Measurements from ENCODE around the gene SLC10A7. TPM values are rescaled to one million over a fixed set of nuclear protein-coding genes. Genes with fewer than 3 reads are reported as not detected.

Gene SLC10A7
- total and polyA plus RNA-seq, 2 donors (not counting 1 experiment from before 2014, with no cell fraction given) = 7.4 to 12.6 TPM

DNA sequence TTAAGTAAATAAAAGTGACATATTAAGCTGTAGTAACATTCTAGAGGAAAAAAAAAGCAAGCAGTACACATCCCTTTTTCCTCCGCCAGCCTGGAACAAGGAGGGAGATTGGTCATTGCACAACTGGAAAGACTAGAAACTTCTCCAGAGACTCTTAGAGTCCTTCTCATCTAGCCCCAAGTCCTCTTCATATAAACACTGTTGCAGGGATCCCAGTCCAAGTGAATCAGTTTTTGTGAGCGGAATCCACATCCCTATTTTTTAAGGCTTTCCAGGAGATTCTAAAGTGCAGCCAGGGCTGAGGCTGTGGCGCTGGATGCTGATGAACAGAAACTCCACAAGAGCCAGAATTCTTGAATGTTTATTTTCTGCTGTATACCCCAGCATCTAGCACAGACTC, 283.6 kb downstream of the SLC10A7 start:
- no peak for TF ChIP-seq EZH2 (IDR thresholded peaks at IDR 0.05; ENCODE audit: low read length, missing control alignments)
- TF ChIP-seq, protein P1, sequence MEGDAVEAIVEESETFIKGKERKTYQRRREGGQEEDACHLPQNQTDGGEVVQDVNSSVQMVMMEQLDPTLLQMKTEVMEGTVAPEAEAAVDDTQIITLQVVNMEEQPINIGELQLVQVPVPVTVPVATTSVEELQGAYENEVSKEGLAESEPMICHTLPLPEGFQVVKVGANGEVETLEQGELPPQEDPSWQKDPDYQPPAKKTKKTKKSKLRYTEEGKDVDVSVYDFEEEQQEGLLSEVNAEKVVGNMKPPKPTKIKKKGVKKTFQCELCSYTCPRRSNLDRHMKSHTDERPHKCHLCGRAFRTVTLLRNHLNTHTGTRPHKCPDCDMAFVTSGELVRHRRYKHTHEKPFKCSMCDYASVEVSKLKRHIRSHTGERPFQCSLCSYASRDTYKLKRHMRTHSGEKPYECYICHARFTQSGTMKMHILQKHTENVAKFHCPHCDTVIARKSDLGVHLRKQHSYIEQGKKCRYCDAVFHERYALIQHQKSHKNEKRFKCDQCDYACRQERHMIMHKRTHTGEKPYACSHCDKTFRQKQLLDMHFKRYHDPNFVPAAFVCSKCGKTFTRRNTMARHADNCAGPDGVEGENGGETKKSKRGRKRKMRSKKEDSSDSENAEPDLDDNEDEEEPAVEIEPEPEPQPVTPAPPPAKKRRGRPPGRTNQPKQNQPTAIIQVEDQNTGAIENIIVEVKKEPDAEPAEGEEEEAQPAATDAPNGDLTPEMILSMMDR (conservative IDR thresholded peaks at IDR 0.05 in 1 of 2, IDR thresholded peaks at IDR 0.05 in 1 of 2; ENCODE audit: low read depth in 1 of 2, low read length in 2 of 2) = no peak
- H4K20me1 ChIP-seq (ENCODE audit: control insufficient read depth, extremely low read depth, insufficient read depth, low read length) = no peaks in the 10 kb centered on the region
- no peaks in the 10 kb centered on the region for H3K27me3 ChIP-seq (ENCODE audit: control insufficient read depth, insufficient read depth, low read length)
- no peaks in the 10 kb centered on the region for H3K36me3 ChIP-seq (ENCODE audit: control insufficient read depth, insufficient read depth, low read length)
- peaks cover 10% of the 10 kb centered on the region for H3K4me1 ChIP-seq (ENCODE audit: control insufficient read depth, extremely low read depth, insufficient read depth, low read length)
- H3K4me3 ChIP-seq (replicated peaks in 1 of 4; ENCODE audit: control extremely low read depth in 1 of 4, insufficient read depth in 1 of 4, low read depth in 3 of 4, low read length in 4 of 4) = no peak overlapping the region
- no peak overlapping the region for H3K27ac ChIP-seq (ENCODE audit: insufficient read depth, low read length)
- DNase-seq (ENCODE audit: low read depth in 2 of 2) = no peak
- H3K79me2 ChIP-seq (ENCODE audit: control insufficient read depth, insufficient read depth, low read length) = no peaks in the 10 kb centered on the region
- H2AFZ ChIP-seq (ENCODE audit: low read length) = no peak overlapping the region
- H3K9me3 ChIP-seq (ENCODE audit: control insufficient read depth, insufficient read depth, low read depth, low read length) = no peaks in the 10 kb centered on the region
- H3K4me2 ChIP-seq (ENCODE audit: extremely low read depth, insufficient read depth, low read length) = no peak overlapping the region
- H3K9ac ChIP-seq (ENCODE audit: insufficient read depth, low read length) = no peak overlapping the region

DNA sequence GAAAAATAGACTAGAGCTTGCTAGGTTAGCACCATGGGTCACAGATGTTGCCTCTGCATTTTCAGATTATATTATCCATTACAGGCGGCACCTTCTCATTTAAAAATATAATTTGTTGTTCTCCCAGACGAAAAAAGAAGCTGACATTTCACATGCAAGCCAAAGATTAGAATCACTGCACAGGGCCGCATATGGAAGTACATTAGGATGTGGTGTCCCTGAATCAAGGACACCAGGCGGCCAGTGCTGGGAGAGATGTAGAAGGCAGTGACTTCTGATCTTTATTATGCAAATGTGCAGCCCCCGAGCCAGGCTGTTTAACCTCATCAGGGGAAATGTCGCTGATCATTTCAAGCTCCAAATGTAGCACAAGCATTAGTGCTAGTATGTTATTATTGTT, 284.6 kb downstream of the SLC10A7 start:
- Histone ChIP-seq H3K9ac (ENCODE audit: insufficient read depth, low read length) (no peak overlapping the region), H3K27ac (ENCODE audit: insufficient read depth, low read length) (no peak overlapping the region), H3K4me1 (ENCODE audit: control insufficient read depth, extremely low read depth, insufficient read depth, low read length) (peaks cover 6% of the 10 kb centered on the region), H3K36me3 (ENCODE audit: control insufficient read depth, insufficient read depth, low read length) (no peaks in the 10 kb centered on the region), H3K79me2 (ENCODE audit: control insufficient read depth, insufficient read depth, low read length) (no peaks in the 10 kb centered on the region), H3K4me3 (replicated peaks in 1 of 4; ENCODE audit: control extremely low read depth in 1 of 4, insufficient read depth in 1 of 4, low read depth in 3 of 4, low read length in 4 of 4) (no peak overlapping the region), H3K9me3 (ENCODE audit: control insufficient read depth, insufficient read depth, low read depth, low read length) (no peaks in the 10 kb centered on the region), H3K4me2 (ENCODE audit: extremely low read depth, insufficient read depth, low read length) (no peak overlapping the region), H4K20me1 (ENCODE audit: control insufficient read depth, extremely low read depth, insufficient read depth, low read length) (no peaks in the 10 kb centered on the region), H3K27me3 (ENCODE audit: control insufficient read depth, insufficient read depth, low read length) (no peaks in the 10 kb centered on the region), H2AFZ (ENCODE audit: low read length) (no peak overlapping the region)
- TF ChIP-seq, protein P1 (conservative IDR thresholded peaks at IDR 0.05 in 1 of 2, IDR thresholded peaks at IDR 0.05 in 1 of 2; ENCODE audit: low read depth in 1 of 2, low read length in 2 of 2) = no peak
- no peak for TF ChIP-seq EZH2 (IDR thresholded peaks at IDR 0.05; ENCODE audit: low read length, missing control alignments)
- DNase-seq (ENCODE audit: low read depth in 2 of 2) = no peak

DNA sequence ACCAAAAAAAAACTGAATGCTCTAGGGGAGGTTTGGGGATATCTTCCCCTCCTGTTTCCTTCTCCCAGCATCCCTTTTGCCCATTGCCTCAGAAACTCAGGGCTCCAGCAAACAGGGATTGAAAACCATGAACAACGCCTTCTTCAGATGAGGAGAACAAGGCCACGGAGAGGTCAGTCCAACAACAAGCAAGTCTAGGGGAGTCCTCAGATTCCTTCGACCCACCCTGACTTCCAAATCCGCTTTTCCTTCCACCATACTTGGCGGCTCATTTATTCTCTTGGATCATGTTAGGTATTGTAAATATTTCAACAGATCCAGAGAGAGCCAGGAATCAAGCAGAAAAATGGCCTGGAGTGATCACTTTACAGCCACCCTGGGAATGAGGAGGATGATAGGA, 285.5 kb downstream of the SLC10A7 start:
- Histone ChIP-seq H3K27me3 (ENCODE audit: control insufficient read depth, insufficient read depth, low read length) (no peaks in the 10 kb centered on the region), H3K27ac (ENCODE audit: insufficient read depth, low read length) (no peak overlapping the region), H4K20me1 (ENCODE audit: control insufficient read depth, extremely low read depth, insufficient read depth, low read length) (no peaks in the 10 kb centered on the region), H3K36me3 (ENCODE audit: control insufficient read depth, insufficient read depth, low read length) (no peaks in the 10 kb centered on the region), H3K9ac (ENCODE audit: insufficient read depth, low read length) (no peak overlapping the region), H3K4me1 (ENCODE audit: control insufficient read depth, extremely low read depth, insufficient read depth, low read length) (peaks cover 3% of the 10 kb centered on the region), H3K9me3 (ENCODE audit: control insufficient read depth, insufficient read depth, low read depth, low read length) (no peaks in the 10 kb centered on the region), H3K79me2 (ENCODE audit: control insufficient read depth, insufficient read depth, low read length) (no peaks in the 10 kb centered on the region), H3K4me2 (ENCODE audit: extremely low read depth, insufficient read depth, low read length) (no peak overlapping the region), H2AFZ (ENCODE audit: low read length) (no peak overlapping the region), H3K4me3 (replicated peaks in 1 of 4; ENCODE audit: control extremely low read depth in 1 of 4, insufficient read depth in 1 of 4, low read depth in 3 of 4, low read length in 4 of 4) (no peak overlapping the region)
- DNase-seq (ENCODE audit: low read depth in 2 of 2) = no peak
- TF ChIP-seq EZH2 (IDR thresholded peaks at IDR 0.05; ENCODE audit: low read length, missing control alignments) = no peak
- TF ChIP-seq, protein P1 (conservative IDR thresholded peaks at IDR 0.05 in 1 of 2, IDR thresholded peaks at IDR 0.05 in 1 of 2; ENCODE audit: low read depth in 1 of 2, low read length in 2 of 2) = no peak
